Mucosa of descending colon (tissue), 3 donors: ENCODE results near the gene RABEP2. TPM values are rescaled to one million over a fixed set of nuclear protein-coding genes. Genes with fewer than 3 reads are reported as not detected.
"Not testable (repeated sequence)": the region's sequence is repeated elsewhere in the genome, so short reads cannot be mapped to it uniquely, and the experiment has no call there.

Experiments used
- ATAC-seq: fragments of 200-7000 bp; cut with Tn5 transposase; one replicate; pipeline ENCODE4 v1.9.1; 2020; ENCODE audit warnings: mild to moderate bottlenecking, moderate library complexity
- DNase-seq, 3 donors: peaks; one replicate each; pipeline ENCODE4 v3.0.0-alpha.2; 2020
- H3K36me3 ChIP-seq: fragments of 200-600 bp; one replicate; pipeline ENCODE4 v1.8.0; 2021; ENCODE audit warnings: low read depth, mild to moderate bottlenecking
- H3K4me1 ChIP-seq: fragments of 200-600 bp; one replicate; pipeline ENCODE4 v1.8.0; 2021; ENCODE audit warnings: low read depth, mild to moderate bottlenecking
- H3K4me3 ChIP-seq: fragments of 200-600 bp; one replicate; pipeline ENCODE4 v1.8.0; 2021; ENCODE audit warnings: mild to moderate bottlenecking
- H3K9me3 ChIP-seq: fragments of 200-600 bp; one replicate; pipeline ENCODE4 v1.8.0; 2021; ENCODE audit warnings: mild to moderate bottlenecking
- intact Hi-C, 2 donors: fragments of 100-400 bp; cut with DNase I in 1 of 2; cut with micrococcal nuclease in 1 of 2; formaldehyde crosslinking; loops; one replicate each; pipeline versions ENCODE4 v1.11.0 to v1.11.1; 2022; cut with DNase I, micrococcal nuclease
- total RNA-seq, 3 donors: library from RNA; stranded (reverse); fragmentation: NEBNext Ultra II Directional in 2 of 3; extraction: Animal tissue kit (Norgen Biotek cat#: 25700) in 2 of 3; gene quantifications; one replicate each; pipeline versions ENCODE4 v1.2.1 to v1.2.4, GENCODE V29; 2021 to 2023
- TF ChIP-seq, protein P1 (sequence below): fragments of 200-600 bp; IDR thresholded peaks from one replicate; pipeline ENCODE4 v1.8.0; 2022; ENCODE audit warnings: antibody characterized with exemption, mild to moderate bottlenecking
- donor health status: DM: no; HTN: no; CAD: no; lungs with moderate emphysema.
- donor health status: DM: no; HTN: no; CAD: no.
- donor health status: DM: no; HTN: yes; CAD: no.

RABEP2 gene
- total RNA-seq, 3 donors from 2014 or later: 35.1 to 43.2 (median 35.7) TPM

DNA sequence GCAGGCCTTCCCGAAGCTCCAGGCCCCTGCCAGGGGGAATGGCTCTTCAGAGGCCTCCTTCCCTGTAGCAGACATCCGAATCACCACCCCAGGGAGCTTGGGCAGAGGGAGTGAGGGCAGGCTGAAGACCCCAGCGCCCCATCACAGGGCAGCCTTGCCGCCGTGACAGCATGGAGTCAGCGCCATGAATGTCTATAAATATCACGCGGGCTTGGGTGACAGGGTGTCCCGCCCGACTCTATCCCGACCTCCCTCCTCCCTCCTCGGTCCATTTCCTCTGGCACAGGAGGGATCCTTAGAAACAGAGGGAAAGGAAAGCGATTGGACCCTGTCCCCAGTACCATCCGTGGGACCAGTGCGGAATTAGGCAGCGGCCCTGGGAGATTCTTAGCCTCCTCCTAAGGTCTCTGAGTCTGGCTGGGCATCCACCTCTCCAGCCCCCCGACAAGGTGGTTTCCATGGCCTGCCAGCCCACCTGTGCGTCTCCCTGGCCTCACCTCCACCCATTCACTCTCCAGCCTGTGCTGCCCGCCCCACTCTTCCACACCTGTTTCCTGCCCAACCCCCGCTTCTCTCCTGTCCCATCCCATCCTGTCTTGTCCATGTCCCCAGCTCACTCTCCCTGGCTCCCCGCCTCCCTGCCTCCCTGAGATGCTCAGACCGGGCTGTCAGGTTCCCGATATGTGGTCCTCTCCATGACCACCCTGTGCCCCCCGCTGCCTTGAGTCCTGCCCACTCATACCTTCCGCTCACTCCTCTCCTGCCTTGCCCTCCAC is 41.6 kb downstream of the RABEP2 start:
- H3K9me3 ChIP-seq: no peaks in the 10 kb centered on the region
- no peaks in the 10 kb centered on the region for H3K36me3 ChIP-seq
- H3K4me3 ChIP-seq: no peak overlapping the region
- H3K4me1 ChIP-seq: peaks cover 12% of the 10 kb centered on the region
- DNase-seq (no peak), ATAC-seq (no peak)
- TF ChIP-seq, protein P1, sequence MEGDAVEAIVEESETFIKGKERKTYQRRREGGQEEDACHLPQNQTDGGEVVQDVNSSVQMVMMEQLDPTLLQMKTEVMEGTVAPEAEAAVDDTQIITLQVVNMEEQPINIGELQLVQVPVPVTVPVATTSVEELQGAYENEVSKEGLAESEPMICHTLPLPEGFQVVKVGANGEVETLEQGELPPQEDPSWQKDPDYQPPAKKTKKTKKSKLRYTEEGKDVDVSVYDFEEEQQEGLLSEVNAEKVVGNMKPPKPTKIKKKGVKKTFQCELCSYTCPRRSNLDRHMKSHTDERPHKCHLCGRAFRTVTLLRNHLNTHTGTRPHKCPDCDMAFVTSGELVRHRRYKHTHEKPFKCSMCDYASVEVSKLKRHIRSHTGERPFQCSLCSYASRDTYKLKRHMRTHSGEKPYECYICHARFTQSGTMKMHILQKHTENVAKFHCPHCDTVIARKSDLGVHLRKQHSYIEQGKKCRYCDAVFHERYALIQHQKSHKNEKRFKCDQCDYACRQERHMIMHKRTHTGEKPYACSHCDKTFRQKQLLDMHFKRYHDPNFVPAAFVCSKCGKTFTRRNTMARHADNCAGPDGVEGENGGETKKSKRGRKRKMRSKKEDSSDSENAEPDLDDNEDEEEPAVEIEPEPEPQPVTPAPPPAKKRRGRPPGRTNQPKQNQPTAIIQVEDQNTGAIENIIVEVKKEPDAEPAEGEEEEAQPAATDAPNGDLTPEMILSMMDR: no peak
- intact Hi-C loops: no loop called here

DNA sequence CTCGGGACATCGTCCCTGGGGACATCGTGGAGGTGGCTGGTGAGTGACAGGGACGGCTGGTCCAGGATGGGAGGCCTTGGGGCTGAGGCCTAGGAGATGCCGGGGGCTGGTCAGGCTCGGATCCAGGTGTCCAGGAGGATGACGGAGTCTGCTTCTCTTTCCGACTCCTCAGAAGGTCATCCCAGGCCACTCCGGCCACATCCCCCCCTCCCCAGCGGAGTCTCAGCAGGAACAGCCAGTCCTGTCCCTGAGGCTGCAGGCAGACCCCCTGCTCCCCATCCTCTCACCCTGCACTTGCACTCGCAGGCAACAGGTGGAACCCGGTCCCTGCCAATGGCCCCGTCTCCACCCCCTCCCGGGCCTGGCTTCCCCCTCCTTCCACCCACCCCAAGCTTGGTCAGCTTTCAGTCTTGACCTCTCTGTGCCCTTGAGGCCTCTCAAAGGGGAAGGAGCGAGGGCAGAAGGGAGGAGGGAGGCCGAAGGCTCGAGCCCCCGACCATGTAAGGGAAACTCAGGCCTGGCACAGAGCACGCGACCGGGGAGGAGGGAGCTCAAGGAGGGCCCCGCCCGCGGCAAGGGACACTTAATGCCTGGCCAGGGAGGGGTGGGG is 42.4 kb downstream of the RABEP2 start:
- Histone ChIP-seq H3K9me3 (no peaks in the 10 kb centered on the region), H3K36me3 (no peaks in the 10 kb centered on the region), H3K4me3 (no peak overlapping the region), H3K4me1 (peaks cover 12% of the 10 kb centered on the region)
- intact Hi-C loops: no loop called here
- TF ChIP-seq, protein P1: no peak
- ATAC-seq (no peak), DNase-seq (no peak)

DNA sequence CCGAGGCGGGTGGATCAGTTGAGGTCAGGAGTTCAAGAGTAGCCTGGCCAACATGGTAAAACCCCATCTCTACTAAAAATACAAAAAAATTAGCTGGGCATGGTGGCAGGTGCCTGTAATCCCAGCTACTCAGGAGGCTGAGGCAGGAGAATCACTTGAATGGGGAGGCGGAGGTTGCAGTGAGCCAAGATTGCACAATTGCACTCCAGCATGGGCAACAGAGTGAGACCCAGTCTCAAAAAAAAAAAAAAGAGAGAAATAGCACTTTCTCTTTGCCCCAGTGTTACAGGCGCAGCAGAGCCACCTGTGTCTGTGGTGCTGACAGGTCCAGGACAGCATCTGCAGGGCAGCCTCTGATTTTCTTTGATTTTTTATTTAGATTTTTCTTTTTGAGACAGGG is 43.5 kb downstream of the RABEP2 start:
- H3K36me3 ChIP-seq, H3K9me3 ChIP-seq, ATAC-seq, DNase-seq, H3K4me3 ChIP-seq, intact Hi-C loops: not testable (repeated sequence)
- H3K4me1 ChIP-seq: peaks cover 12% of the 10 kb centered on the region

DNA sequence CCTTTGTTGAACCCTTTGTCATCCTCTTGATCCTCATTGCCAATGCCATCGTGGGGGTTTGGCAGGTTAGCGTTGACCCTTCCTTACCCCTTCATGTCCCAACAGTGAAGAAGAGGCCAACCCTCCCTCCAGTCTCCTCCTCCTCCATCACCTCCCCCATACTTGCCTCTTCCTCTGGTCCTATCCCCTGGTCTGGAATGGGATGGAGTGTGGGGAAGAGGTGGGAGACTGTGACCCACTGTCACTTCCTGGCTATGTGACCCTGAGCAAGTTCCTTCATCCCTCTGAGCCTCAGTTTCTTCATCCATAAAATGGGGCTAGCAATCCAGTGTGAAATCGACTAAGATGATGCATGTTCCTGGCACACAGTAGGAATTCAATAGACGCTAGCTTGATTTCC is 44.1 kb downstream of the RABEP2 start:
- peaks cover 12% of the 10 kb centered on the region for H3K4me1 ChIP-seq
- DNase-seq: no peak
- no peaks in the 10 kb centered on the region for H3K36me3 ChIP-seq
- H3K9me3 ChIP-seq: no peaks in the 10 kb centered on the region
- TF ChIP-seq, protein P1: no peak
- ATAC-seq: no peak
- intact Hi-C loops: no loop called here
- no peak overlapping the region for H3K4me3 ChIP-seq

DNA sequence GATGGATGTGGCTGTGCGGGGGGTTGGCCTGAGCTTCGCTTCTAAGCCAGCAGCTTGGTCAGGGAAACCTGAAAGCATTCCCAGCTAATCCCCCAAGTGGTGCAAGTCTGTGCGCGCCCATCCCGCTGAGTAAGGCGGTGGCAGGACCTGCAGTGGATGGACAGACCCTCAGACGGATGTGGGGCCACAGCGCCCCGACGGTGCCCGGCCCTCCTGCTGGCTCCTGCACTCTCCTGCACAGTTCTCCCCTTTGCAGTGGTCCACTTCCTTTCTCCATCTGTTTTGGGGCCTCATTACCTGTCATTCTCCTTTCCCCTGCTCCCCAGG is 44.5 kb downstream of the RABEP2 start:
- ATAC-seq: no peak
- H3K9me3 ChIP-seq: no peaks in the 10 kb centered on the region
- no peak for DNase-seq
- intact Hi-C loops: no loop called here
- no peaks in the 10 kb centered on the region for H3K36me3 ChIP-seq
- no peak overlapping the region for H3K4me3 ChIP-seq
- H3K4me1 ChIP-seq: peaks cover 12% of the 10 kb centered on the region
- TF ChIP-seq, protein P1: no peak

DNA sequence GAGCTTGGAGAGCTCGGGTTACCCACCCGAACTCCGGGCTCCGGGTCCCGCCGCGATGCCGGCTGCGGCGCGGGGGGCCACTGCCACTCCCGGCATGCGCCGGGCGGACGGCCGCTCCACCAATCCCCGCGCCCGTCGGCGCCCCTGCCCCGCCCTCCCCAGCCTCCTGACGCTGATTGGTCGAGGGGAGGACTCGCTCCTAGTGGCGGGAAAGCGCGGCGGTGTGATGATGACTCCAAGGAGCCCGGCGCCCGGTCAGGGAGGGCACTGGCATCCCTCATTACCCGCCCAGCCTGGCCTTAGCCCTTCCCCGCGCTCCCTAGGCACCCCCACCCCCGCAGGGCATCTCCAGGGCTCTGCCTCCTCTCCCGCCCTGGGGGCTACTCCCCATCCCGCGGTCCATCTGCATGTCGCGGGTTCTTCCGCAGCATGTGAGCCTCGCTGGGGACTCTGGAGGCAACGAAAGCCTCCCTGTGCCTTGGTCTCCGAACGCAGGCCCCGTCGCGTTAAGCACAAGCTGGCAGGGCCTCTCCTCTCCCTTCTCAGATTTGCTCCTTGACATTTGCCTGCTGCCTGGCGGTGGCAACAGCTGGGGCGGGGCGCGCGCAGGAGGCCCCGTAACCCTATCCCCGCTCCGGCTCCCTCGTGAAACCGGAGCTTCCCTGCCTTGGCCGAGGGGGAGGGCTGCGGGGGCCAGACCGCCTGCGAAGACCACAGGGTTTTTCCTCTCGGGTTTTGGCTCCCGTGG is 45.0 kb downstream of the RABEP2 start:
- peak; percentile 90 to 92 (median 91) for DNase-seq
- intact Hi-C loops: no loop called here
- H3K36me3 ChIP-seq: no peaks in the 10 kb centered on the region
- H3K4me3 ChIP-seq: peak overlapping the region; percentile 12
- TF ChIP-seq, protein P1: no peak
- H3K4me1 ChIP-seq: peaks cover 12% of the 10 kb centered on the region
- peak; percentile 95 for ATAC-seq
- H3K9me3 ChIP-seq: no peaks in the 10 kb centered on the region
